Femur (tissue), 1 donor: ENCODE data around the gene PAK2.
A peak's percentile ranks its signal among the peaks of the same experiment; 100 is the strongest.
"Not testable (repeated sequence)": the region's sequence is repeated elsewhere in the genome, so short reads cannot be mapped to it uniquely, and the experiment has no call there.

ENCODE experiments used
- DNase-seq: peaks from one replicate; pipeline ENCODE4 v3.0.0-alpha.2; 2017

PAK2 gene

GRCh38 chr3:196788528-196788927 is 48.9 kb downstream of the PAK2 start:
- no peak for DNase-seq

GRCh38 chr3:196789885-196790359 is 50.3 kb downstream of the PAK2 start:
- DNase-seq: no peak

- DNase-seq: no peak
Measured at GRCh38 chr3:196790636-196791035, 51.0 kb downstream of the PAK2 start.

- DNase-seq: no peak
Measured at GRCh38 chr3:196792771-196793170, 53.1 kb downstream of the PAK2 start.

- no peak for DNase-seq
Measured at GRCh38 chr3:196793246-196793645, 53.6 kb downstream of the PAK2 start.

GRCh38 chr3:196794467-196794866 is 54.8 kb downstream of the PAK2 start:
- no peak for DNase-seq

- DNase-seq: no peak
Measured at GRCh38 chr3:196796317-196796716, 56.7 kb downstream of the PAK2 start.

- no peak for DNase-seq
Measured at GRCh38 chr3:196800742-196801434, 61.2 kb downstream of the PAK2 start.

GRCh38 chr3:196803891-196804468 is 64.3 kb downstream of the PAK2 start:
- no peak for DNase-seq

GRCh38 chr3:196804773-196805172 is 65.1 kb downstream of the PAK2 start:
- DNase-seq: no peak

- DNase-seq: no peak
Measured at GRCh38 chr3:196810963-196811581, 71.4 kb downstream of the PAK2 start.

- no peak for DNase-seq
Measured at GRCh38 chr3:196812853-196813252, 73.2 kb downstream of the PAK2 start.

GRCh38 chr3:196813903-196814302 is 74.2 kb downstream of the PAK2 start:
- DNase-seq: no peak

GRCh38 chr3:196821806-196822355 is 82.2 kb downstream of the PAK2 start:
- no peak for DNase-seq

- not testable (repeated sequence) for DNase-seq
Measured at GRCh38 chr3:196829651-196830050, 90.0 kb downstream of the PAK2 start.

- no peak for DNase-seq
Measured at GRCh38 chr3:196835086-196835485, 95.4 kb downstream of the PAK2 start.

GRCh38 chr3:196836626-196837025 is 97.0 kb downstream of the PAK2 start:
- not testable (repeated sequence) for DNase-seq

GRCh38 chr3:196837819-196838420 is 98.3 kb downstream of the PAK2 start:
- DNase-seq: peak; percentile 44

- not testable (repeated sequence) for DNase-seq
Measured at GRCh38 chr3:196839351-196839750, 99.7 kb downstream of the PAK2 start.

- DNase-seq: peak; percentile 20
Measured at GRCh38 chr3:196842567-196843434, 103.1 kb downstream of the PAK2 start.

GRCh38 chr3:196843435-196844110 is 103.9 kb downstream of the PAK2 start:
- no peak for DNase-seq
